Prostate gland (tissue), 2 donors: ENCODE data around the gene NCOR2. TPM values are rescaled to one million over a fixed set of nuclear protein-coding genes. Genes with fewer than 3 reads are reported as not detected.

ENCODE experiments used
- DNase-seq: peaks from one replicate; pipeline ENCODE4 v3.0.0-alpha.2; 2019; ENCODE audit warnings: low spot score
- H3K27ac ChIP-seq, 2 donors: fragments of 200-600 bp; sonication (generic); 2 replicates each; pipeline ENCODE4 v1.5.1; 2017 to 2019
- H3K27me3 ChIP-seq: fragments of 200-600 bp; sonication (generic); replicated peaks from 2 replicates; pipeline ENCODE4 v1.5.1; 2019; ENCODE audit not compliant: insufficient read depth
- H3K36me3 ChIP-seq, 2 donors: fragments of 200-600 bp; sonication (generic); 1 replicate in 1 of 2; 2 replicates in 1 of 2; pipeline versions ENCODE4 v1.5.1 to v1.8.1; 2017 to 2019
- H3K4me1 ChIP-seq: fragments of 200-600 bp; sonication (generic); replicated peaks from 2 replicates; pipeline ENCODE4 v1.5.1; 2019
- H3K4me3 ChIP-seq, 2 donors: fragments of 200-600 bp; sonication (generic); 2 replicates each; pipeline ENCODE4 v1.5.1; 2017 to 2019
- H3K9me3 ChIP-seq: fragments of 200-600 bp; sonication (generic); 2 replicates; pipeline ENCODE4 v1.5.1; 2017
- CTCF ChIP-seq, 4 experiments: fragments of 200-600 bp in 2 of 4; fragments of 450-650 bp in 2 of 4; sonication (generic) in 2 of 4; IDR thresholded peaks; 1 replicate in 3 of 4; 2 replicates in 1 of 4; pipeline ENCODE4 v1.5.1; 2016 to 2019; ENCODE audit warnings: antibody characterized with exemption in 4 of 4, mild to moderate bottlenecking in 2 of 4, moderate library complexity in 2 of 4
- POLR2A ChIP-seq: fragments of 450-650 bp; IDR thresholded peaks from one replicate; pipeline ENCODE4 v1.6.1; 2016; ENCODE audit warnings: antibody characterized with exemption, mild to moderate bottlenecking
- POLR2AphosphoS5 ChIP-seq: sonication (generic); formaldehyde crosslinking; IDR thresholded peaks from one replicate; pipeline ENCODE4 v1.6.1; 2017; ENCODE audit warnings: antibody characterized with exemption
- WGBS: methylation state at CpG from one replicate; pipeline ENCODE4 v1.1.5; 2018; 5-methylcytosine and 5-hydroxymethylcytosine counted together
- intact Hi-C: fragments of 100-400 bp; cut with DNase I; formaldehyde crosslinking; loops from one replicate; pipeline ENCODE4 v1.14.2; 2022
- total RNA-seq, 2 donors: library from RNA; depleted of rRNA; stranded (reverse); fragments of >200 nt; gene quantifications; one replicate each; pipeline ENCODE4 v1.1.0, GENCODE V29; 2016

The NCOR2 gene
- total RNA-seq, 2 donors from 2014 or later, result 184 to 306 TPM

DNA sequence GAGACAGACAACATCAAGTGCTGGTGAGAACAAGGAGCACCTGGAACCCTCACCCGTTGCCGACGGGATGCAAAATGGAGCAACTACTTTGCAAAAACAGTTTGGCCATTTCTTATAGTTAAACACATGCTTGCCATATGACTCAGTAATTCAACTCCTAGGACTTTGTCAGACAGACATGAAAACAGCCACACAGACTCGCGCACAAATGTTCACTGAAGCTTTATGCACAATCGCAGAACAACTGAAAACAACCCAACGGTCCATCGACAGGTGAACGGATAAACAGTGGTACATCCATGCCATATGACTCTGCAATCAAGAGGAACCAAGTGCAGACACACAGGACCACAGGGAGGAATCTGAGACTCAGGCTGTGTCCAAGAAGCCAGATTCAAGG is 30.8 kb downstream of the NCOR2 start:
- no peaks in the 10 kb centered on the region for H3K27me3 ChIP-seq
- no peak for DNase-seq
- H3K9me3 ChIP-seq, result no peaks in the 10 kb centered on the region
- H3K4me1 ChIP-seq, result peaks cover 21% of the 10 kb centered on the region
- no peak overlapping the region for H3K4me3 ChIP-seq
- no peak overlapping the region for H3K27ac ChIP-seq
- 87% methylated on average over 9 of the region's 9 CpGs for WGBS
- intact Hi-C loops, result no loop called here
- no peaks in the 10 kb centered on the region for H3K36me3 ChIP-seq
- TF ChIP-seq POLR2AphosphoS5 (no peak), POLR2A (no peak), CTCF (IDR thresholded peaks at IDR 0.05) (no peak)

- Histone ChIP-seq H3K27ac (no peak overlapping the region), H3K4me1 (peaks cover 20% of the 10 kb centered on the region), H3K9me3 (no peaks in the 10 kb centered on the region), H3K27me3 (no peaks in the 10 kb centered on the region), H3K36me3 (no peaks in the 10 kb centered on the region), H3K4me3 (no peak overlapping the region)
- TF ChIP-seq POLR2A (no peak), CTCF (IDR thresholded peaks at IDR 0.05) (no peak), POLR2AphosphoS5 (no peak)
- 78% methylated on average over 24 of the region's 24 CpGs for WGBS
- DNase-seq, result no peak
- intact Hi-C loops, result no loop called here
Observed at GRCh38 chr12:124534776-124535740, 32.4 kb downstream of the NCOR2 start.

GRCh38 chr12:124533456-124533855 is 34.0 kb downstream of the NCOR2 start:
- no peaks in the 10 kb centered on the region for H3K27me3 ChIP-seq
- H3K36me3 ChIP-seq, result no peaks in the 10 kb centered on the region
- no peak for TF ChIP-seq CTCF (IDR thresholded peaks at IDR 0.05)
- TF ChIP-seq POLR2A, result no peak
- no peak for TF ChIP-seq POLR2AphosphoS5
- WGBS, result 94% methylated on average over 13 of the region's 13 CpGs
- H3K4me3 ChIP-seq, result no peak overlapping the region
- H3K27ac ChIP-seq, result no peak overlapping the region
- peaks cover 12% of the 10 kb centered on the region for H3K4me1 ChIP-seq
- DNase-seq, result no peak
- intact Hi-C loops, result no loop called here
- H3K9me3 ChIP-seq, result no peaks in the 10 kb centered on the region

DNA sequence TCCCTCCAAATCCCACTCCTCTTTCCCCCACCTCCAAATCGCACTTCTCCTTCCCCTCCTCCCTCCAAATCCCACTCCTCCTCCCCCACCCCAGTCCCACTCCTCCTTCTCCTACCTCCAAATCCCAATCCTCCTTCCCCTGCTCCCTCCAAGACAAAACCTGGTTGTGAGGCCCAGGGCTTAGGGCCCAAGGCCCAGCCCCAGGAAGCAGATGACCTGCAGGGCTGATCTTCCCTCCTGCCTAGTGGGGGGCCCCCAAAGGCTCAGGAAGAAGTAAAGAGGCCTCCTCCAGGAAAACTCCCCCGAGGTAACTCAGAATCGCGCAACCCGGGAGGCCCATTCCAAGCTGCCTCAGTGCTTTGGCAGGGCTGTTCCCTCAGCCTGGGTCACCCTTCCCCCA is 34.4 kb downstream of the NCOR2 start:
- WGBS, result 74% methylated on average over 4 of the region's 5 CpGs
- no peak for DNase-seq
- no peak for TF ChIP-seq CTCF (IDR thresholded peaks at IDR 0.05)
- no peak overlapping the region for H3K27ac ChIP-seq
- no peaks in the 10 kb centered on the region for H3K27me3 ChIP-seq
- H3K4me1 ChIP-seq, result peaks cover 12% of the 10 kb centered on the region
- no peak overlapping the region for H3K4me3 ChIP-seq
- H3K36me3 ChIP-seq, result no peaks in the 10 kb centered on the region
- intact Hi-C loops, result no loop called here
- no peaks in the 10 kb centered on the region for H3K9me3 ChIP-seq

DNA sequence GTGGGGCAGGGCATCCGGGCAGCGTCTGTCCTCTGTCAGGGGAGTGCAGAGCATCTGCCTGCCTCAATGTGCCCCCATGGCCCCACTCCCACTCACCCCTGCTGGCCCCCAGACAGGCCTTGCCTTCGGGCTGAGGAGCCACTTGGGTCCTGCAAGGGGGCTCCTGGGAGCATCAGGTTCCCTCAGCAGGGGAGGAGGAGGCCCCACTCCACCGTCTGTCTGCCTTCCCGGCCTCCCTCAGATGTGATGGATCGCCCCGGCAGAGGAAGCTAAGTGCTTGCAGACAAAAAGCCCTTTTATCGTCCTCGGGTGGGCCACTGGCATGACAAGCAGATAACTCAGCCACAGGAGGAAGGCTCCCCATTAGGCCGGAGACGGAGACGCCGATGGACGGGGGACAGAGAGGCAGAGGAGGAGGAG is 35.1 kb downstream of the NCOR2 start:
- H3K27ac ChIP-seq, result no peak overlapping the region
- intact Hi-C loops, result no loop called here
- no peaks in the 10 kb centered on the region for H3K9me3 ChIP-seq
- no peak overlapping the region for H3K4me3 ChIP-seq
- TF ChIP-seq POLR2AphosphoS5 (no peak), CTCF (IDR thresholded peaks at IDR 0.05) (no peak), POLR2A (no peak)
- H3K4me1 ChIP-seq, result peaks cover 6% of the 10 kb centered on the region
- no peaks in the 10 kb centered on the region for H3K27me3 ChIP-seq
- WGBS, result 55% methylated on average over 12 of the region's 14 CpGs
- H3K36me3 ChIP-seq, result no peaks in the 10 kb centered on the region
- DNase-seq, result no peak
